GM21360 (cell line): ENCODE results near the gene UBE2O.

Experiments
- ATAC-seq: cut with Tn5 transposase; IDR thresholded peaks from one replicate; pipeline ENCODE4 v1.9.1; 2021; ENCODE audit warnings: mild to moderate bottlenecking, moderate library complexity; ENCODE audit not compliant: unreplicated experiment

The UBE2O gene

DNA sequence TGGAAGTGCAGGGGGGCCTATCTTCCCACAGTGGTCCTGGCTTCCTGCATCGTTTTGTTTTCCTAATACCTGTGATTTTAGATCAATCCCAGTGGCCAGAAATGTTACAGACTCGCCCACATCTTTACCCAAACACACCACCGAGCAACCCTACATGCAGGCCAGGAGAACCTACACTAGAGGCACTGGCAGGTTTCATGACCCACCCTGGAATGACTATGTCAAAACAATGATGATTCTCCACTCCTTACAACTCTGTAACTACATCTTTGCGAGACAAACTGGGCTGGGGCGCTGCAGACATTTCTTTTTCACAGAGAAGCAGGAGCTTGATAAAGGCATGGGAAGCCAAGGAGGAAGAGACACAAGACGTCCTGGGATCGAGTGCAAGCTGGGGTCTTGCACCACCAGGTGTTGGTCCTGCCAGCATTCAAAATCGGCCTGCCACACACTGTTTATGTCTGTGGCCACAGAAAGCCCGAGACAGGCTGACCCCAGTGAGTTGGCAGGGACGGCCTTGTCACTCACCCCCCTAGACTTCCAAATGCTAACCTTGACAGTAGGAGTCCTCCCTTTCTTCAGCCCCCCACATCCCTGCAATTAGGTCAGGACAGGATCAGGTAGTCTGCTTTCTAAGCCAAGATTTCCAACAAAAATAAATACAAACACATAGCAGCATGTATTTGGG lies 32.5 kb downstream of the UBE2O start:
- ATAC-seq = no peak

GRCh38 chr17:76419576-76420260 lies 33.2 kb downstream of the UBE2O start:
- no peak for ATAC-seq

DNA sequence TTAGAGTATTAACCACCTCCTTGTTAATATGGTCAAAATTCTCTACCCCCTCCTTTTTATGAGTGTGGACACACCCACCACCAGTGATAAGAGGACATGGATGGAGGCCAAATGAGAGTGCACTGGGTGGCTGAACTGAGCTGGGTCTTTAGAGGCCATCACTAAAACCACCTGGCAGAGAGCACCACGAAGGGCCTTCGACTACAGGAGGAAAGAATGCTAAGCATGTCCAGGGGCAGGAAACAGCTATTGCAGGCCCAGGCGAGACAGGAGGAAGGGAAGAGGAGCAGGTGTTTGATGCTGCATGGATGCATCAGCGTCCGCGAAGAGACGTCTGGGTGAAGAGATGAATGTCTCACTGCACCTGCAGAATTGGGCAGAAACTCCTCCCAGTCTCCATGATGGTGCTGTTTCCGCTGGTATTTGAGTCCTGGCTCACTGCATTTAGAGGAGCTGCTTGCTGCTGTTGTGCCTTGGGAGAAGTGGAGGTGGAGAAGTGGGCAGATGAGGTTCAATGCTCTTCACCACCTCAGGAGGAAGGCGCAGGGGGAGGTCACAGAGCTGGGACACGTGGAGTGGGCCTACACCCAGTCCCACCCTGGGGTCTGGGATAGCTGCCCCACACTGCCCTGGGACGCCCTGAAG lies 35.3 kb downstream of the UBE2O start:
- no peak for ATAC-seq

DNA sequence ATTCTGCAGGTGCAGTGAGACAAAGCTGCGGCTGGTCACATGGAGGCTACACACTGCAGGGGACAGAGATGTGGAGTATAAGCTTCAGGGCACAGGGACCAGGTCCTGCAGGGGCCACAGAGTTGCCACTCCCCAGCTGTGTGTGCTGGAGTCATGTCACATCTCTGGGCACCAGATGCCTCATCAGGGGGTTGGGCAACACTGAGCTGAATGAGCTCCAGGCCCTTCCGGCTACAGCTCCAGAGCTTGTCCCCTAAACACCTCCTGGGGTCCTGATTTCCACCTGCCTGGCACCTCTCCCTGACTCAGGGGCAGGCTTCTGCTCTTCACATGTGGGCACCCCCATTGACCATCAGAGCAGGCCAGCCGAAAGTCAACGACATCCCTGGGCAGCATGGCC lies 36.1 kb downstream of the UBE2O start:
- ATAC-seq = no peak

GRCh38 chr17:76416457-76416856 lies 36.5 kb downstream of the UBE2O start:
- ATAC-seq = no peak

DNA sequence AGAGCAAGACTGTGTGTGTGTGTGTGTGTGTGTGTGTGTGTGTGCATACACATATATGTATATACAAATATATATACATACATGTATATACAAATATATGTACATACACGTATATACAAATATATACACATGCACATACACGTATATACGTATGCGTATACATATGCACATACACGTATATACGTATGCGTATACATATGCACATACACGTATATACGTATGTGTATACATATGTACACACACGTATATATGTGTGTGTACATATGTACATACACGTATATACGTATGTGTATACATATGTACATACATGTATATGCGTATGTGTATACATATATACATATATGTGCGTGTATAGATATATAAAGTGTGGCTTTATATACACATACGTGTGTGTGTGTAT lies 37.2 kb downstream of the UBE2O start:
- ATAC-seq = no peak

- ATAC-seq = no peak
Measured at GRCh38 chr17:76414334-76415295, 38.3 kb downstream of the UBE2O start.

GRCh38 chr17:76411247-76411646 lies 41.7 kb downstream of the UBE2O start:
- no peak for ATAC-seq

DNA sequence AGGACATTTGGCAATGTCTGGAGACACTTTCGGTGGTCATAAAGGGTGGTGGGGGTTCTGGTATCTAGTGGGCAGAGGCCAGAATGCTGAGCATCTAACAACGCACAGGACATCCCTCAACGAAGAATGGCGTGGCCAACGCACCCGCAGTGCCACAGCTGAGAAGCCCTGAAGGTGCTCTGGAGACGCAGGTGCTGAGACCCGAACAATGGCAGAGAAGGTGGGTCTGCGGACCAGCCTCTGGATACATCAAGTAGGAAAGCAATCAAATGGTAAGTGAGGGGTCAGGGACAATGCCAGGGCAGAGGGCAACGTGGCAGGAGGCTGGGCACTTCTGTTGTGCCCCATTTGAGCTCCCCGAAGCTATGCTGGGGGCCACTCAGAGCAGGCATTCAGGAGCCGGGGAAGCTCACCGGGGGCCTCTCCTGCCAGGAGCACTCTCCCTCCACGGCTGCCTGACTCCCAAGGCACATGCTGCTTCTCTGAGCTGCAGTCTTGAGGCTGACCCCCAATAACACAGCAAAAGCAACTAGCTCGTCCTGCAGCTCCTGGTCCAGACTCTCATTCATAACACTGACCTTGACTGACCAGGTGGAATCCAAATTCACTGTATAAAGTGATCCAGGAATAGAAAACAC lies 42.5 kb downstream of the UBE2O start:
- ATAC-seq = no peak

DNA sequence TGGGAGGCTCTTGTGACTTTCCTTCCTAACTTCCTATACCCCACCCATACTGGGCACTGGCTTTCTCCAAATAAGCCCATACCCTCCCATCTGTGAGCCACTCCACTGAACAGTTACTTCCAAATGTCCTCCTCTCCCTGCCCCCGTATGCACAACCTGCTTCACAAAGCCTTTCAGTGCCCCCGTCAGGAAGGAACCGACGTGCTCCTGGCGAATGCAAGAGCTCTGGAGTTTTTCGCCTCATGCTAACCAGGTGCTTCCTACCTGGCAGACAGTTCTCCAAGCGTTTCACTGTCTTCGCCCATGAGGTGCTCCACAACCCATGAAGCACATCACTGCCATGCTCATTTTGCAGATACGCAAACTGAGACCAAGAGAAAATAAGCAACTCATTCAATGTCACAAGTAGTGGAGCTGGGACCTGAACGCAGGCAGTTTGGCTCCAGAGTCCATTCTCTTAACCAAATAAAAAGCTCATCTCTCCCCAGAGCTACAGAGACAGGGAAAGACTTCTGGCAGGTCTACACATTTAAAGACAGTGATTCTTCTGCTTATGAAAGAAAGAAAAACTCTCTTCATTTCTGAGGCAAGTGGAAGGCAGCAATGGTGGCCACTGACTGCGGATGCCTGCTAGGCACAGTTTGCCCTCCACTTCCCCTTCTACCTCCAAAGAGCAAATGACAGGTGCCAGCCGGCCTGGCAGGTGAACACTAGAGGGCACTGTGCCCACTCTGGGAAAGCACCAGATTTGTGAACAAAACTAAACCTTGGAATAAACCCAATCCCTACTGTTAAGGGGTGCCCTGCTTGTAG lies 44.7 kb downstream of the UBE2O start:
- ATAC-seq = no peak

- no peak for ATAC-seq
Measured at GRCh38 chr17:76407509-76407908, 45.4 kb downstream of the UBE2O start.

- no peak for ATAC-seq
Measured at GRCh38 chr17:76405967-76406647, 46.8 kb downstream of the UBE2O start.

DNA sequence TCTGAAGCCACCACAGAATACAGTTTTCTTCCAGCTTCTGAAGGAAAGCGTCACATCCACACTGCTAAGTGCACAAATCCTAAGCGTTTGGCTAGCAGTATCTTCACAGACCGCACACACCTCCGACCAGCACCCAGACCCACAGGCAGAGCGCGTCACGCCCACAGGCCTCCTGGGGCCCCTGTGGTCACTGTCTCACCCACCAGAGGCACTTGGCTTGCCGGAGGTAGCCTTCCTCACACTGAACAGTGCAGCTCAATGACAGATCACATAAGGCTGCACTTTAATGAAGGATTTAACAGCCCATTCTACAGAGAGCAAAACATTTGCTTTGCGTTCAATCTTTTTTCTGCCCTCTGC lies 47.4 kb downstream of the UBE2O start:
- no peak for ATAC-seq

GRCh38 chr17:76404976-76405563 lies 47.9 kb downstream of the UBE2O start:
- ATAC-seq = no peak

DNA sequence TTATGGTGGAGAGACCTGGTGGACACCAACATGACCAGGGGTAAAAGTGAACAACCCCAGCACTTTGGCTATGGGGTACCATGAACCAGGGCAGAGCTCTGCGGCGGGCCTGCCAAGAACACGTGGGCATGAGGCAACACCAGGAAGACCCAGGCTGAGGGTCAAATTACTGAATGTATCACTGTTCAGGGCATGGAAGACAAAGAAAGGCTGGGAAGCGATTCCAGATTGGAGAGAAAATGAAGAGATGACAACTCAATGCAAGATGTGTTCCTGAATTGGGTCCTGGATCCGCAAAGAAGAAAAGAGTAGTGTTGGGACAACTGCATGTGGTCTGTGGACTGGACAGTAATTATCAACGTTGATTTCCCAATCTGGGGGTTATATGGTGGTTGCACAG lies 48.7 kb downstream of the UBE2O start:
- no peak for ATAC-seq

GRCh38 chr17:76402711-76403110 lies 50.2 kb downstream of the UBE2O start:
- no peak for ATAC-seq

GRCh38 chr17:76399175-76400172 lies 53.5 kb downstream of the UBE2O start:
- no peak for ATAC-seq
